Measurements from ENCODE around the gene KRT85.

Gene KRT85

DNA sequence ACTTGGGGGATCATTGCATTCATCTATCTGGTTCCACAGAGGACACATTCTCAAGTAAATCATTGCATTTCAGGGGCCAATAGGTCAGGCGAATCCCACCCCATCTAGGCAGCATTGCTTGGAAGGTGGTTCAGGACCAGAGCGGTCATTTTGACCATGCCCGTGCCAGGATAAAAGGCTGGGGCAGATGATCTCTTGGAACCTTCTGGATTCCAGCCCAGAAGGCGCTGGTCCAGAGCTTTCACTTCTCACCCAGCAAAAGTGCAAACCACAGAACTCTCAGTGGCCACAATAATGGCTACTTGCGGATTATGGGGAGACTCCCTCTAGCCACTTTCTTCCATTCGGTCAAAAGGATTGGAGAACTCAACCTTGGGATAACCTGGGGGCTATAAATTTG lies 595 bp upstream of the KRT85 start:
- DNase-seq (ENCODE audit: low spot score): no peak

DNA sequence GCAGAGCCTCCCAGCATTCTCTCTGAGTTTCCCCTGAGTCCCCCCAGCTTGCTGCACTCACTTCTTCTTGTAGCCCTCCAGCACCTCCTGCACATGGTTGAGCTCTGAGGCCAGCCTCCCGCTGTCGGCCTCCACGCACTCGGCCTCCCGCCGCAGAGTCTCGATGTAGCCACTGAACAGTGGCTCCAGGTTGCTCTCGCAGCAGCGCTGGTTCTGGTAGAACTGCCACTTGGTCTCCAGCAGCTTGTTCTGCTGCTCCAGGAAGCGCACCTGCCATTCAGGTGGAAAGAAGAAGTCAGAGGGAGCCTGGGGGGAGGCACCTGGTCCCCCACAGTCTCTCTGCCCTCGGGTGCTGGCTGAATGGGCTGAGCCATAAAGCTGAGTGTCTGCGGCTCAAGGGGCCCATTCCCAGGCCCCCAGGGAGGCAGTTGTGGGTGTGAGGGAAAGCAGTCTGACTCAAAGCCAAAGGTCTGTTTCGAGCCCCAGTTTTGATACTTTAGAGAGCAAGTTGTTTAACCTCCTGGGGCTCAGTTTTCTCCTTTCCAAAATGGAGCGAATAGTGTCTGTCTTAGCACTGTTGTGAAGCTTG lies 2.3 kb downstream of the KRT85 start:
- no peak for DNase-seq (ENCODE audit: low spot score)

DNA sequence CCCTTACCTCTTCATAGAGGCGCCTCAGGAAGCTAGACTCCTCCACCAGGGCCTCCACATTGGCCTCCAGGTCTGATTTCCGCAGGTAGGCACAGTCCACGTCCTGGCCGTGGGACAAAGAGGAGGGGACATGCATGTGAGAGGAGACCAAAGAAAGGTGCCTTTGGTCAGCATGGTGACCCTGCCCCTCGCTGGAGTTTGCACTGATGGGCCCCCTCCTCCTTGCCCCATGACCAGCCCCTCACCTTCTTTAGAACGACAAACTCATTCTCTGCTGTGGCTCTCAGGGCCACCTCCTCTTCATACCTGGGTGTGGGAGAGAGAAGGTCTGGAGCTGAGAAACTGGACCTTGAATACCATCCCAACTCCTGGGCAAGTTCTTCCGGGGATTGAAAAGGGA lies 3.2 kb downstream of the KRT85 start:
- no peak for DNase-seq (ENCODE audit: low spot score)

DNA sequence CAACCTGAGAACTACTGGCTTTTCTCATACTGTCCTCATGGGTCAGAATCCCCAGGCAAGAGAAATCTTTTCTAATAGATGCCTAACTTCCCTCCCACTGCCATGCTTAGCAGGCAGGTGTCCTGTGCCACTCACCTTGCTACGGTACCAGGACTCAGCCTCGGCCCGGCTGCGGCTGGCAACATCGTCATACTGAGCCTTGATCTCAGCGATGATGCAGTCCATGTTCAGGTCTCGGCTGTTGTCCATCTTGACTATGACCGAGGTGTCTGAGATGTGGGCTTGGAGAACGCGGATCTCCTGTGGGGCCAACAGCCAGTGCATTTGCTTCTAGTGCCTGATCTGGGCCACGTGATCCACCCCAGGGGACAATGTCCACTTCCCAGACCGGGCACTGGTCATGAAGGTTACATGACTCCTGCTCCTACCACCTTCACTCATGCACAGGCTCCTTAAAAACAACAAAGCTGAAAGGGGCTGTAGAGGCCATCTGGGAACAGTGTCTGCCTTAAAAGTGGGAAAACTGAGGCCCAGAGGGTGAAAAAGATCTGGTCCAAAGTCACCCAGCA lies 4.1 kb downstream of the KRT85 start:
- DNase-seq (ENCODE audit: low spot score): no peak

DNA sequence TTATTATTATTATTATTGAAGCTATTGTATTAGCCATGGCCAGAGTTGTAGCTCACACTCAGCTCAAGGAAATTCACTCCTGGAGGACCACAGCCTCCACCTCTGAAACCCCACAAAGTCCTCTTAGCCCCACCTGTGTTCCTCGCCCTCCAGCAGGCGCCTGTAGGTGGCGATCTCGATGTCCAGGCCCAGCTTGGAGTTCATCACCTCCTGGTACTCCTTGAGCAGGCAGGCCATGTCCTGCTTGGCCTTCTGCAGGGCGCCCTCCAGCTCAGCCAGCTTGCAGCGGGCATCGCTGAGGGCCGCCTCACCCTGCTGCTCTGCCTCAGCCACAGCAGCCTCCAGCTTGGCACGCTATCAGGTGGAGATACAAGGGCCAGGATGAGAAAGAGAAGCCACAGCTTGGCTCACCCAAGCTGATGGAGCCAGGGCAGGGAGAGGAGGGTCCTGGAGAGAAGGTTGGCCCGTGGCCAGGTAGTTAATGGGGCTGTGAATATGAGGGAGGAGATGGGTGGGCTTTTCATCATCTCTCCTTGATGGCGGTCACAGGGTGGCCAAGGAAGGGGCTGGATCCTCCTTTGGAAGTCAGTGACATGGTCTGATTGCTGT lies 5.1 kb downstream of the KRT85 start:
- no peak for DNase-seq (ENCODE audit: low spot score)

DNA sequence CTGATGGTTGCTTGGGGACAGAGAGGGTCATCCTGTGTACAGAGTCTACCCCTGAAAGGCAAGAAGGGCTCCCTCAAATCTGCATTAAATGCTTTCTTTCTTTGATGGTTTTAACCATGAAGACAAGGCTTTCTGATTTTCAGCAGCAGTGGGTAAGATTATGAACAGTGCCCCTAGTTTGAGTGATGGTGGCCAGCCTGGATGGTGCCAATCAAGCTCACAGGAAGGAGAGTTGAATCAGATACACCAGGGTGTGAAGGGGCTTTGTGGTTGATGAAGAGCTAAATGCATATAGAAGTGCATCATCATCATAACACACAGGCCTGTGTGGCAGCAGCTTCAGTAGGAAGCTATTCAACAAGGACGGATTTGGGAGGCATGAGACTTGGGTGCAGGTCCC lies 5.7 kb downstream of the KRT85 start:
- no peak for DNase-seq (ENCODE audit: low spot score)

DNA sequence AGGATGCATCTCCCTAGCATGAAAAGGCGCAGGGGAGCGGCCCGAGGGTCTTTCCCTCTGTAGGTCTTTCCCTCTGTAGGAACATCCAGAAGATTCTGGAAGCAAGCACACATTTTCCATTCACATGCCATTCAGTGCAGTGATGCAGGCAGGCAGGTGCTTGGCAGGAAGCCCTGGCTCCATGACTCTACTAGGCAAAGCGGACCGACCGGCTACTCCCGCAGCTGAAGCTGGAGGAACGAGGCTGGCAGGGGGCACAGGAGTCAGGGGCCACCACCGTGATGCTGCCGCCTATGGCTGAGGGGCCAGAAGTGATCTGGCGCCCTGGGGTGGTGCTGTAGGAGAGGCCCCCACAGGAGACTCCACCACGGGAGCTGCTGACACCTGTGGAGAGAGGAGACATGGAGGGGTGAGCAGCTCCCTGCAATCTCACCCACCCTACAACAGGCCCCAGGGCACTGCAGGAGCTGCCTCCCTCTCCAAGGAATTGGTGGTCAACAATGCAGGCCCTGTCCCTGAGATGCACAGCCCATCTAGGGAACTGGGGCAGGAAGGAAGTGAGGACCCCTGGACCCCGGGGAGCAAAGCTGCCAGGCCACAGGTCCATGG lies 6.5 kb downstream of the KRT85 start:
- DNase-seq (ENCODE audit: low spot score): no peak

DNA sequence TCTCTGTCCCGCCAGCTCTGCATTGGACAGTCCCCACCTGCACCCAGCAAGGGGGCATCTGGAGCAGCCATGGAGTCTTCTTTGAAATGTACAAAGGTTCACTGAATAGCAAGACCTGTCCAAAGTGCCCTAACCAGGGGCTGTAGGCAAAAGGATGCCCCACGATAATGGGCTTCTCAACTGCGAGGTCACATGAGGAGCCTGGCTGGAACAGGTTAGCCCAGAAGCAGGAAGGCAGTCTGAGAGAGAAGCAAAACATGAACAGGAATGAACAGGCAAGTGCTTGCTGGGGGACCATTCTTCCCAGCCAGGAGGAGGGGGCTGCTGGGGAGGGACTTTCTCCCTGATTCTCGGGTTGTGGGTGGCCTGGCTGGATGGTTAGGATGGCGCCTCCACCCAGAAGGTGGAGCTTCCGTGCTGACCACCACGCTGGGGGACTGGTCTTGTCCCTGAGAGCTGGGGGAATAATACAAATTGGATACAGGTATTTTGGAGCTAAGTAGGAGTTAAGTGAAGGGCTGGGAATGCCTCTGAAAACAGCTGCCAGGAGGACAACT lies 7.1 kb downstream of the KRT85 start:
- no peak for DNase-seq (ENCODE audit: low spot score)

DNA sequence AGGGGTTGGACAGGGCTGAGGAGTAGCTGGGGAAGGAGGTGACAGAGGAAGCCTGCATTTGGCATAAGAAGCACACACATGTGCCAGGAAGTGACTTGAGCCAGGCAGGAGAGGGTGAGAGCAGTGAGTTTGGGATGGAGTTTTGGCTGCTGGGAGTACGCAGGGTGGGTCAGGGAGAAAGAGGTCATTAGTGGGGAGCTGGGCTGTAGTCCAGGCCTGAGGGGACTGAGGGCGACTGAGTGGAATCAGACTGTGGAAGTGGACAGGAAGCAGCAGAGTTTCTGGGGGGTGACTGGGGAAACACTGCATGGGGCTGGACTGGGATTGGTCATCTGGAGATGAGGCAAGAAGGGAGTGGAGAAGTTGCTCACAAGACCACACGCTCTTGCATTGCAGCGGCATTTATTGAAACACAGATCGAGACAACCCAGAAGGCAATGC lies 7.6 kb downstream of the KRT85 start:
- no peak for DNase-seq (ENCODE audit: low spot score)

DNA sequence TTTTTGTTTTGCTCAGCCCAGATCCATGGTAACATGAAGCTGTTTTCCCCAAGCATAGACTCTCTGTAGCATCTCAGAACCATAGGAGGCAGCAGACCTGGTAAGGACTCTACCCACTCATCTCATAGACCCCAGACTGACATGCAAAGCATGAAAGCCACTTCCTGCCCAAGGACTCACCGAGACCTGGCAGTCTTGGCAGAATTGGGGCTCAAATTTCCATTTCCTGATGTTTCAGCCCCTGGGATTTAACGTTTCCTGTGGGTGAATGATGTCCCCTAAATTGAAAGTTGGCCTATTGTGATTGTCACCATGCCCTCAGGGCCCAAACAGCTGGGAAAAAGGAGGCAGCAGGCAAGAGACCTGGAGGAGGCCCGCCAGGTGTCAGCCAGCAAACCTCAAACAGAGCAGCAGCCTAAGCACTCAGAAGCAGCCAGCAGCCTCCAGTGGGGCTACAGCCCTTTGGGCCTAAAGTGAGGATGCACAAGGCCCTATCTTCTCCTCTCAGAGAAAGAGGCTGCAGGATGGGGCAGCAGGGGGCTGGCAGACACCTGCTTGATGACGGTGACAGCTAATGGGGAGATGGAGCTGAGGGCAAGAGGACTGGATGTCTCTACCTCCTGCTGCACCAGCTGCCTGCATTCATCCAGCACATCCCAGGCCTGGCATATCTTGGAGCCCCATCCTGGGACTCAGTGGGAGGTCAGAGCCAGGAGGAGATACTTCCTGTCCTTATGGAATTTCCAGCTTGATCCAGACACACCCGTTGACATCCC lies 8.5 kb downstream of the KRT85 start:
- no peak for DNase-seq (ENCODE audit: low spot score)

DNA sequence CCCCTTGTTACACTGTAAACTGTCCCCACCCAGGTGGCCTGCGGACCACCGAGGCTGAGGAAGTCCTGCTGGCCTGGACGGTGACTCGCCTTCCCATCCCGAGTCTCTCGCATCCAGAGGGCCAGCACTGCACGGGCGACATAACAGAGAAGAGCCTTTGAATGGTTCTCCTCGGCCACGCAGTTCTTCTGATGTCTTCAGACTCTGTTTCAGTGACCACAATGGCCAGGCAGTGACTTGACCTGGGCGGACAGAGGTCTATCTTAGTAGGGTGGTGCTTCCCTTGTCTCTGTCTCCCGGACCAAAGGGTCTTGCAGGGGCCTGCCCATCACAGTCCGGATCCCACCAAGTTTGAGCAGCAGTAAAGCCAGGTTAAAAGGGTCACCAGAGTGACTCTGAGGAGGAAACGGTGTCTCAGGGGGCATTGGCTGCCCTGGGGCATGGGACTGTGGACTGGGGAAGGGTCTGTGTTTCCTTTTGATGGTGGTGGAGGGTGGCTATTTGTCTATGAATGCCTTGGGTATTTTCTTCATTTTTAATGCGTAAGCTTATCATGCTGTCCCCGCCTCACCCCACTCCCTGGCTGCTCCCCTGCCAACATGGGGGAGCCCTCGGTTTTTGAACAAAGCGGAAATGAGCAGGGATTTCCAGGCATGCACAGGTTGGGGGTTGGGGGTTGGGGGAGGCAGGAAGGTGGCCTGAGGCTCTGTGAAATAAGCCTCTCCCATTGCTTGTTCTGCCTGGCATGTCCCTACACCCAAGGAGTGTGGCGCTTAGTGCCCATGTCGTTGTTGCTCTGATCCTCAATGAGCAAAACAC lies 10.3 kb downstream of the KRT85 start:
- DNase-seq (ENCODE audit: low spot score): no peak

DNA sequence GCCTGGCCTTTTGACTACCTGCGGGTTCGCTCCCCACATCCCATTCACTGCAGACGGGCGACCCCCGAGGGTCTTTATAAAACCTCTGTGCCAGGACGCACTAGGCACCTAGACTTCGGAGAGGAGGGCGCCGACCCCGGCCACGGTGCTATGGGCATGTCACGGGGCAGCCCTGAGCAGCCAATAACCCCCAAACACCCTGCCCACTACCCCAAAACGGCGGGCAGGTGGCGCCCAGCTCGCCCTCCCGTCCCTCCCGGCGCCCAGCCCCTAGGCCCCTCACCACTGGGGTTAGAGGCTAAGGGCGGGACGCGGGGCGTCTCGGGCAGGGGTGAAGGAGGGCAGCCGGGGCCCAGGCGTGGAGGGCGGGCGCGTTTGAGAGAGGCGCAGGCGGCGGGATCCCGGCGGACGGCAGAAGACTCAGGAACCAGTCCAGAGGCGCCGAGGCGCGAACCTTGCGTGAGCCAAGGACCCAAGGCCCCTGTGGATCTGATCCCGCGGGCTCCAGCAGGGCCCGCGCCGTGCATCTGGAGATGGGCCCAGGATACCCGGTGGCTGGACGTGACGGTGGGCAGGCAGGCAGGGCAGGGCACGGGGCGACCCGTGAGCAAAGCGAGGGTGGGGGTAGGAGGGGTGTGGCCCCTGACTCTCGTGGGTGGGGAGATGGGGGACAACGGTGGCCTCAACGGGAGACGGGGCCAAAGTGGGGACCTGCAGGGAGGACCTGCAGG lies 11.1 kb downstream of the KRT85 start:
- DNase-seq (ENCODE audit: low spot score): no peak

DNA sequence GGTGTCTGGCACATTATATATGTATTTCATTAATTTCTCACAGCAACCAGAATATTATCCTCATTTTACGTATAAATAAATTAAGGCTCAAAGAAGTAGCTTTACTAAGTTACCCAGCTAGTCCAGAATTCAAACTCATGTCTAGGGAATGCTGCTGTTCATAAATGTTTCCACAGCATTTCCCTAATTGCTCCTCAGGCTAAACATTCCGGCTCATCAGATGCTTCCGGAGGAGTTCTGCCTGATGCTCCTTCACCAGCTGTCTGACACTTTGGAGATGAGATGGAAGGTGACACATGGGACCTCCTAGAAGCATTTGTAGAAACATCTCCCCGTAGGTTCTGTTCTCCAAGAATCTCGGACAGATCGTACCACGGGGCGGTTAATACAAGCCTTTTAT lies 12.1 kb downstream of the KRT85 start:
- no peak for DNase-seq (ENCODE audit: low spot score)

DNA sequence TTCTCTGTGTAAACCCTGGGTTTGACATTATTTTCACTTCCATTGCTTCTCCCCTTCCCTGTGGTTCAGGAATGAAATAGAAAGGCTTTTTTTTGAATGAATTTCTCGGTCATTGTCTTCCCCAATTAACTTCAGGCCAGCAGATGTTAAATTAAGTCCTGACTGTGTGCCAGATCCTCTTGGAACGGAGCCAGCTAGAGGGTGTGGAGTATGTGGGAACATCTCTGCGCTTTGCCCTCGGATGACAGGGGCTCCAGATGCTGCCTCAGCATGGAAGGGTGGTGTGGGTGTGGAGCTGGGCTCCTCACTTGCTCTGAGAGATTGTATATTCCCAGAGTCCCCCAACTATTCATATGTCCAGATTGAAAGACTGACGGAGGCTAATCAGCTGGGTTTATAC lies 13.1 kb downstream of the KRT85 start:
- DNase-seq (ENCODE audit: low spot score): no peak

DNA sequence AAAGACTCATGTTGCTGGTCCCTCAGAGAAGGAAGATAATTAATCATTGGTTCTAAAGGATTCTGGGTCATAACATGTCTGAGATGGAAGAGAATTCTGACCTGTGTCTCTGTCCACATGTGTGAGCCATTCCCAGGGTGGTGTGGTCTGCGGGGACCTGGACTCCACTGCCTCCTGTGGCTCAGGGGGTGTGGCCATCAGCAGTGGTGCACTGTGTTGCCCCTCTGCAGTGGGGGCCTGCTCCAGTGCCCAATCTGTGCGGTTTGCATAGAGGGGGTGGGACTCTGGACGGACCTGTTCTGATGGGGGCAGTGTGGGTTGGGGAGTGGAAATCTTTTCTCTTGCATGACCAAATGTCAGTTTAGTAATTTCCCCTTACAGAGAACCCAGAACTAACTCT lies 13.5 kb downstream of the KRT85 start:
- DNase-seq (ENCODE audit: low spot score): no peak

DNA sequence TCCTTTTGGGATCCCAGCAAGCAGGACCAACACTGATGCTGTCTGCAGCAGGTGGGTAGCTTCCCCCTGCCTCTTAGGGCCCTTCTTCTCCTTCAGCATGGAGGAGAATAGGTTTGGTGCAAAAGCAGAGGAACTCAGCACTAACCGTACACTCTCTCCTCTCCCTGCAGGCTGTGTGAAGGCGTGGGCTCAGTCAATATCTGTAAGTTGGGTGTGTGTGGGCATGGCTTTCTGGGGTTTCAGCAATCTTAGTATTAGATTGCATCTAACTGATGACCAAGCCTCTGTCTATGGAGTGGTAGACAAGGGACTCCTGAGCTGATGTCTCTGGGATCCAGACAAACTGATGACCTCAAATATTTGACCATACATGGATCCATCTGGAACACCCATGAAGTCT lies 14.3 kb downstream of the KRT85 start:
- DNase-seq (ENCODE audit: low spot score): no peak

DNA sequence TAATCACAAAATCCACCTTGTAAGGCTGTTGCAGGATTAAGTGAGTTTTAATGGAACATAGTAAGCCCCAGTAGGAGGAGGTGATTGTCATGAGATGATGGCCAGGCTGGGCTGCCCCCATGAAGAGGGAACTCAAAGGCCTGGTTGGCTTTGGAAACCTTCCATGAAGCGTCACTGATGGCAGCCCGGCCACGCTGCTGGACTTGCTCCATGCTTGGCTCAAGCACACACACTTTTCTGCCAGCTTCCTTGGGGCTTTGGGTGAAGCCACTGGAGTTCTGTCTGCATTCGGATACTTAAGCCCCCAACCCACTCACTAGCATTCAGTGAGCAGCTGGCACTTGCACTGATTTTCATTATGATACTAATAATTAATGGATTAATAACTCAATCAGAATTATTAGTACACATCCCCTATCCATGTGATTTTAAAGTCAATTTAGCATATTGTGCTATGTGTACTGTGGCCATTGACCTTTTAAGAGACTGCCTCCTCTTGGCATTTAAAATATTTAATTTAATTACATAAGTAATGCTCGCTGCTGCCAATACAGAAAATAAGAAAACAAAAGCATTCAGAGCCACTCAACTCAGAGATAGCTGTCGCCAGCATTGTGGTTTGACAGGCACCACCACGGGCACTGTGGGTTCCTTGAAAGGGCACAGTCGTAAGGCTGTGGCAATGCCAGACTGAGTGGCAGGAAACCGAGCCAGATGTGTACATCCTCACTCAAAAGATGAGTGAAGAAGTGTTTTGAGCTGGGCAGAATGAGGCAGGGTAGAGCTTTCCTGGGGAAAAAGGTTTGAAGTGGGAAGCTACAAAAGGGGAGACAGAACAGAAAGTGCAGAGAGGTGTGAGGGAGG lies 15.9 kb downstream of the KRT85 start:
- DNase-seq (ENCODE audit: low spot score): no peak

DNA sequence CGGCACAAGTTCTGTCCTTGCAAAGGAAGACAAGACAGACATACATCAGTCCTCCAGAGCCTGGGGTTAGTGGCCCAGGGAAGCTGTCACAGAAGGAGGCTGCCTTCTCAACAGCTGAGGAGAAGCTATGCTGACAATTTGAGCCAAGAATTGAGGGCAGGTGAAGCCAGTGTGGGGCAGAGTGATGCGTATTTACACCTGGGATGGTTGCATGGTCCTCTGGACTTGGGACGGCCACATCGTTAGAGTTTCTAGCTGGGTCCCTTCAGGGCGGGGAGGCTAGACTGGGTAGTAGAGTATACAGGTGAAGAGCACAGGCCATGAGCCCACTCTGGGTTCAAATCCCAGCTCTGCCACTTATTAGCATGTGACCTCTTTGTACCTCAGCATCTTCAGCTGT lies 16.5 kb downstream of the KRT85 start:
- no peak for DNase-seq (ENCODE audit: low spot score)

DNA sequence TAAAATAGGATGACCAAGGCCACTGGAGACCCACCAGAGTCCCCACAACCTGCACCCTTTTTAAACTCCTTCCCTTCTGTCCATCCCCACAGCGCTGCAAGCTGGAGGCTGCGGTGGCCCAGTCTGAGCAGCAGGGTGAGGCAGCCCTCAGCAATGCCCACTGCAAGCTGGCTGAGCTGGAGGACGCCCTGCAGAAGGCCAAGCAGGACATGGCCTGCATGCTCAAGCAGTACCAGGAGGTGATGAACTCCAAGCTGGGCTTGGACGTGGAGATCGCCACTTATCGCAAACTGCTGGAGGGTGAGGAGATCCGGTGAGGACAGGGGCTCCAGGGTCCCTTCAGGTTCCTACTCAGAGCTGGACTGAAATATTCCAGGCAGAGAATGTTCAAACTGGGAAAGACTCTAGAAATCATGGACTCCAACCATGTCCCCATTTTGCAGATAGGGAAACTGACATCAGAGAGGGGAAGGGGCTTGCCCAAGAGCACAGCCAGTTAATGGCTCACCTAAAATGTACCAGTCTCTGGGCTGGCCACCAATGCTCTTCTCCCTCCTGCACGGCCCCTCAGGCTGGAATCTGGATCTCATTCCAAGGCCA lies 17.2 kb downstream of the KRT85 start:
- no peak for DNase-seq (ENCODE audit: low spot score)

DNA sequence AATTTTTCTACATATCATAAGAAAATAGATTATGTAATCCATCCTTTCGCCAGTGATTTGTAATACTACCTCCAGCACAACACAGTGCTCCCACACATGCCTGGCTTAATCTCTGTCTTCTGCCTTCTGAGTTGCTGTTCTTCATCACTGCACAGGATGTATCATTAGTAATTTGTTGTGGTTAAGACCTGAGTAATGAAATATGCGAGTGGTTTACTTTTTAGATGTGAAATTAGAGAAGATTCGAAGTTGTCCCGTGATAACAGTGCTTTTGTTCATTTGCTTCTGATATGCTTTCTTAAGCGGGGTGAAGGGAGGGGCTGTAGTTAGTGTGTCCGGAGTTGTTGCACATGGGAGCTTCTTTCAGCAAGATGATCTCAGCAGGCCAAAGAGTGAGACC lies 18.1 kb downstream of the KRT85 start:
- DNase-seq (ENCODE audit: low spot score): no peak

All from RKO (cell line).